Lung (tissue), 12 donors: ENCODE measurements around the gene WDR64. TPM values are rescaled to one million over a fixed set of nuclear protein-coding genes. Genes with fewer than 3 reads are reported as not detected.
"Not testable (repeated sequence)": the region's sequence is repeated elsewhere in the genome, so short reads cannot be mapped to it uniquely, and the experiment has no call there.

Source experiments
- ATAC-seq: fragments of 200-7000 bp; cut with Tn5 transposase; one replicate; pipeline ENCODE4 v1.9.1; 2020; ENCODE audit warnings: moderate number of reproducible peaks; ENCODE audit not compliant: insufficient read depth, low FRiP score
- DNase-seq, 3 donors: peaks; one replicate each; pipeline ENCODE4 v3.0.0-alpha.2; 2013 to 2017
- H3K27ac ChIP-seq, 2 donors: one replicate each; pipeline ENCODE4 v1.5.1; 2013; ENCODE audit warnings: mild to moderate bottlenecking in 2 of 2, moderate library complexity in 2 of 2, control low read depth in 1 of 2, inconsistent platforms in 1 of 2, low read depth in 1 of 2, low read length in 1 of 2
- H3K27me3 ChIP-seq, 3 donors: one replicate each; pipeline ENCODE4 v1.5.1; 2013; ENCODE audit warnings: low read length in 2 of 3; ENCODE audit not compliant: control insufficient read depth in 3 of 3, insufficient read depth in 3 of 3
- H3K36me3 ChIP-seq, 4 donors: one replicate each; pipeline ENCODE4 v1.5.1; 2013; ENCODE audit warnings: low read length in 4 of 4, mild to moderate bottlenecking in 1 of 4, moderate library complexity in 1 of 4; ENCODE audit not compliant: control insufficient read depth in 4 of 4, insufficient read depth in 4 of 4
- H3K4me1 ChIP-seq, 5 donors: one replicate each; pipeline ENCODE4 v1.5.1; 2013; ENCODE audit warnings: low read length in 5 of 5, mild to moderate bottlenecking in 2 of 5, moderate library complexity in 1 of 5; ENCODE audit not compliant: control insufficient read depth in 5 of 5, insufficient read depth in 5 of 5
- H3K4me3 ChIP-seq: one replicate; pipeline ENCODE4 v1.5.1; 2013; ENCODE audit warnings: mild to moderate bottlenecking, control low read depth, moderate library complexity
- H3K9ac ChIP-seq, 2 donors: one replicate each; pipeline ENCODE4 v1.5.1; 2013; ENCODE audit warnings: low read length in 2 of 2, control low read depth in 1 of 2; ENCODE audit not compliant: insufficient read depth in 1 of 2
- H3K9me3 ChIP-seq, 4 donors: one replicate each; pipeline ENCODE4 v1.5.1; 2013; ENCODE audit warnings: low read length in 3 of 4, mild to moderate bottlenecking in 1 of 4, moderate library complexity in 1 of 4; ENCODE audit not compliant: control insufficient read depth in 4 of 4, insufficient read depth in 3 of 4
- WGBS, 2 donors: extraction: QIAGEN DNeasy Blood & Tissue Kit; methylation state at CpG; one replicate each; pipeline ENCODE4 v1.1.7; 2013; 5-methylcytosine and 5-hydroxymethylcytosine counted together
- polyA plus RNA-seq, 2 donors: library from polyadenylated mRNA; stranded (reverse); fragments of 200-250 nt; gene quantifications; one replicate each; pipeline ENCODE4 v1.2.1, GENCODE V29; 2013
- total RNA-seq, 2 donors: library from RNA; depleted of rRNA in 1 of 2; stranded (reverse); fragments of >200 nt in 1 of 2; gene quantifications; one replicate each; pipeline ENCODE4 v1.2.1, GENCODE V29; 2014 to 2021
- TF ChIP-seq, protein P1 (sequence below): IDR thresholded peaks from 2 replicates; pipeline ENCODE4 v1.5.1; 2012; ENCODE audit warnings: mild to moderate bottlenecking; ENCODE audit errors: control extremely low read depth, extremely low read depth
- donor health status: control.
- donor health status: control.
- donor health status: Bipolar disorder and iron deficiency.
- donor health status: healthy.
- donor health status: DM: yes; HTN: yes; CAD: no.

WDR64 gene
- total and polyA plus RNA-seq, 4 donors, result not detected

DNA sequence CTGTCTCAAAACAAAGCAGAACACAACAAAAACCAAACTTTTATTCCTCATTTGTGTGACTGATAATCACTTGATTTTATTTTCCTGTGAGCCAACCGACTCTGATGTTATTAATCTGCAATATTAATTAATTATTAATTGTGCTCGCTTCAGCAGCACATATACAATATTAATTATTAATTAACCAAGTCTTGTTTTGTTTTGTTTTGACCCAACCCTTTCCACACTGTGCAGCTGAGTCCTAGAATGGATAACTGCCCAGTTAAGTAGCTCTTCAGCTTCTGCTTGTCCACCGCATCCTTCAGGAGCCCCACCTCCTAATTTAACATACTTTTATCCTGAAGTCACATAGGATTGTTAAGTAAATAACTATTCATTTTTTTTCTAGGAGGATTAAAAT lies 148.6 kb downstream of the WDR64 start:
- Histone ChIP-seq H3K4me3 (no peak overlapping the region), H3K27ac (no peak overlapping the region), H3K9me3 (no peaks in the 10 kb centered on the region), H3K27me3 (no peaks in the 10 kb centered on the region), H3K9ac (no peak overlapping the region), H3K4me1 (no peaks in the 10 kb centered on the region), H3K36me3 (no peaks in the 10 kb centered on the region)
- TF ChIP-seq, protein P1, sequence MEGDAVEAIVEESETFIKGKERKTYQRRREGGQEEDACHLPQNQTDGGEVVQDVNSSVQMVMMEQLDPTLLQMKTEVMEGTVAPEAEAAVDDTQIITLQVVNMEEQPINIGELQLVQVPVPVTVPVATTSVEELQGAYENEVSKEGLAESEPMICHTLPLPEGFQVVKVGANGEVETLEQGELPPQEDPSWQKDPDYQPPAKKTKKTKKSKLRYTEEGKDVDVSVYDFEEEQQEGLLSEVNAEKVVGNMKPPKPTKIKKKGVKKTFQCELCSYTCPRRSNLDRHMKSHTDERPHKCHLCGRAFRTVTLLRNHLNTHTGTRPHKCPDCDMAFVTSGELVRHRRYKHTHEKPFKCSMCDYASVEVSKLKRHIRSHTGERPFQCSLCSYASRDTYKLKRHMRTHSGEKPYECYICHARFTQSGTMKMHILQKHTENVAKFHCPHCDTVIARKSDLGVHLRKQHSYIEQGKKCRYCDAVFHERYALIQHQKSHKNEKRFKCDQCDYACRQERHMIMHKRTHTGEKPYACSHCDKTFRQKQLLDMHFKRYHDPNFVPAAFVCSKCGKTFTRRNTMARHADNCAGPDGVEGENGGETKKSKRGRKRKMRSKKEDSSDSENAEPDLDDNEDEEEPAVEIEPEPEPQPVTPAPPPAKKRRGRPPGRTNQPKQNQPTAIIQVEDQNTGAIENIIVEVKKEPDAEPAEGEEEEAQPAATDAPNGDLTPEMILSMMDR, result no peak
- WGBS, 2 donors, result 69 to 78% methylated on average over 3 of the region's 3 CpGs
- ATAC-seq (no peak), DNase-seq (no peak)

DNA sequence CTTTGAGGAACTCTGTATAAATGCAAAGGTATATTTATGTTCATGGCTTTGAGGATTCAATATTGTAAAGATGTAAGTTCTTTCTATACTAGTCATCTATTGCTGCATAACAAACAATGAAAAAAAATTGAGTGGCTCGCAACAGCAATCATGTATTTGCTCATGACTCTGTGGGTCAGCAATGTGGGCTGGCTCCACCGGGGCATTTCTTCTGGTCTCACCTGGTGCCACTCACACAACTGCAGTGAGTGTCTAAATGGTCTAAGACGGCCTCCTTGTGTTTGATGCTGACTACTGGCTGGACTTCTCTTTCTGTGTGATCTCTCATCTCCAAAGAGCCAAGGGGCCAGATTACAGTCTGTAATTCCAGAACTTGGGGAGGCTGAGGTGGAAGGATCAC lies 150.8 kb downstream of the WDR64 start:
- Histone ChIP-seq H3K9me3 (no peaks in the 10 kb centered on the region), H3K27me3 (no peaks in the 10 kb centered on the region), H3K4me3 (no peak overlapping the region), H3K36me3 (no peaks in the 10 kb centered on the region), H3K9ac (no peak overlapping the region), H3K4me1 (no peaks in the 10 kb centered on the region), H3K27ac (no peak overlapping the region)
- no peak for DNase-seq
- TF ChIP-seq, protein P1, result no peak
- WGBS, 2 donors, result 81 to 82% methylated on average over 3 of the region's 3 CpGs
- ATAC-seq, result no peak

- H3K4me1 ChIP-seq, DNase-seq, H3K9me3 ChIP-seq, H3K27me3 ChIP-seq, H3K9ac ChIP-seq, H3K27ac ChIP-seq, H3K4me3 ChIP-seq, H3K36me3 ChIP-seq, ATAC-seq: not testable (repeated sequence)
- WGBS, 2 donors, result 72 to 73% methylated on average over 4 of the region's 4 CpGs
Measured at GRCh38 chr1:241804706-241805105, 152.6 kb downstream of the WDR64 start.

- no peak overlapping the region for H3K27ac ChIP-seq
- H3K4me3 ChIP-seq, result no peak overlapping the region
- no peaks in the 10 kb centered on the region for H3K36me3 ChIP-seq
- no peaks in the 10 kb centered on the region for H3K27me3 ChIP-seq
- no peak for DNase-seq
- H3K4me1 ChIP-seq, result no peaks in the 10 kb centered on the region
- H3K9me3 ChIP-seq, result no peaks in the 10 kb centered on the region
- TF ChIP-seq, protein P1, result no peak
- ATAC-seq, result no peak
- H3K9ac ChIP-seq, result no peak overlapping the region
- 35 to 37% methylated on average over 2 of the region's 2 CpGs for WGBS, 2 donors
Measured at GRCh38 chr1:241808265-241808664, 156.2 kb downstream of the WDR64 start.
